Endothelial cell (in vitro differentiated cells): ENCODE results near the gene ATRIP. TPM values are rescaled to one million over a fixed set of nuclear protein-coding genes. Genes with fewer than 3 reads are reported as not detected.

ENCODE experiments used
- DNase-seq: peaks from one replicate; pipeline ENCODE4 v3.0.0; 2021; ENCODE audit warnings: low spot score
- H3K27ac Mint-ChIP-seq: one replicate; pipeline ENCODE4 v1.8.0; 2021; ENCODE audit warnings: mixed read lengths, inconsistent platforms; ENCODE audit not compliant: unreplicated experiment
- H3K27me3 Mint-ChIP-seq: one replicate; pipeline ENCODE4 v1.8.0; 2021; ENCODE audit warnings: mild to moderate bottlenecking, moderate library complexity, mixed read lengths, inconsistent platforms; ENCODE audit not compliant: unreplicated experiment
- H3K36me3 Mint-ChIP-seq: one replicate; pipeline ENCODE4 v1.8.0; 2021; ENCODE audit warnings: mild to moderate bottlenecking, low read depth, mixed read lengths, inconsistent platforms; ENCODE audit not compliant: unreplicated experiment
- H3K4me1 Mint-ChIP-seq: one replicate; pipeline ENCODE4 v1.8.0; 2021; ENCODE audit warnings: mild to moderate bottlenecking, mixed read lengths, inconsistent platforms; ENCODE audit not compliant: unreplicated experiment
- H3K4me3 Mint-ChIP-seq: one replicate; pipeline ENCODE4 v1.8.0; 2021; ENCODE audit warnings: mild to moderate bottlenecking, mixed read lengths, inconsistent platforms; ENCODE audit not compliant: unreplicated experiment
- H3K9me3 Mint-ChIP-seq: one replicate; pipeline ENCODE4 v1.8.0; 2021; ENCODE audit warnings: mixed read lengths, inconsistent platforms; ENCODE audit not compliant: unreplicated experiment
- total RNA-seq: library from RNA; stranded (reverse); fragmentation: NEBNext Ultra II Directional; extraction: Animal tissue kit (Norgen Biotek cat#: 25700); gene quantifications from one replicate; pipeline ENCODE4 v1.2.1, GENCODE V29; 2021; ENCODE audit not compliant: unreplicated experiment
- TF ChIP-seq, protein P1 (sequence below): fragments of 200-600 bp; sonication (generic); IDR thresholded peaks from one replicate; pipeline ENCODE4 v1.5.0; 2021; ENCODE audit warnings: antibody characterized with exemption; ENCODE audit not compliant: unreplicated experiment

ATRIP gene
- total RNA-seq, 1 donor from 2014 or later = 11.2 TPM

DNA sequence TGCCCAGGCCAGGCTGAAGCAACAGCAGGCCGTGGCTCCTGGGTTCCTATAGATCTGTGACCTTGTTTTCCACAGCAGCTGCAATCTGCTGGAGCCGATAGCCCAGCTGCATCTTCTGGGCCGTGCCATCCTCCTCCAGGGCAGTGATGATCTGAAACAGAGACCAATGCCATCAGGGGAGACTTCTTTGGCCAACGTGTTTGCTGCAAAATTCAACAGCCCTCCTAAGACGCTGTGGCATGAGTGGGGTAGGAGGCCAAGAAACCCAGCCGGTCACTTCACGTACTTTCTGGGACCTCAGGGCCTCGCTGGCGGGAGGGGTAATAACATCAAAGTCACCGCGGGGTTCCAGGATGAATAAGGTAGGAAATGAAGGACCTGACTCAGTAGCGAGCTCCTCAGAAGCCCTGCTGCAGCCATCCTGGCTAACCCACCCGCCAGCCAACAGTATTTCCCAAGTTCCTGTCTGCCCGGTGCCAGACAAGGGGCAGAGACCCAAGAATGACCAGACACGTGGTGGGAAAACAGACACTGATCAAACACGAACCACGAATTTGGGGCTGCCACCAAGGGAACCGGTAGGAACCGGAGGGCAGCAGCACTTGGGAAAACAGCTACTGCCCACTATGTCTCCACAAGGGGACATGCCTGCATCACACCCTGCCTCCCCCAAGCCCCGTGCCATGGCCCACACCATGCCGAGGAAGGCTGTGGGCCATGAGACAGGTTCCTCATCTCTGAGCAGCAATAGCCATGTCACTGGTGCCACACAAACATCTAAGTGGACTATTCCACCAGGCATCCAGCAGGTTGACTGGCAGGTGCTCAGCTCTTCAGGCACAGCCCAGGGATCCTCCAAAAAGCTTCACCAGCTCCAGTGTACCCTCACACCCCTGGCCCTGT lies 41.8 kb upstream of the ATRIP start:
- no peak overlapping the region for H3K27ac Mint-ChIP-seq
- peaks cover 4% of the 10 kb centered on the region for H3K27me3 Mint-ChIP-seq
- TF ChIP-seq, protein P1, sequence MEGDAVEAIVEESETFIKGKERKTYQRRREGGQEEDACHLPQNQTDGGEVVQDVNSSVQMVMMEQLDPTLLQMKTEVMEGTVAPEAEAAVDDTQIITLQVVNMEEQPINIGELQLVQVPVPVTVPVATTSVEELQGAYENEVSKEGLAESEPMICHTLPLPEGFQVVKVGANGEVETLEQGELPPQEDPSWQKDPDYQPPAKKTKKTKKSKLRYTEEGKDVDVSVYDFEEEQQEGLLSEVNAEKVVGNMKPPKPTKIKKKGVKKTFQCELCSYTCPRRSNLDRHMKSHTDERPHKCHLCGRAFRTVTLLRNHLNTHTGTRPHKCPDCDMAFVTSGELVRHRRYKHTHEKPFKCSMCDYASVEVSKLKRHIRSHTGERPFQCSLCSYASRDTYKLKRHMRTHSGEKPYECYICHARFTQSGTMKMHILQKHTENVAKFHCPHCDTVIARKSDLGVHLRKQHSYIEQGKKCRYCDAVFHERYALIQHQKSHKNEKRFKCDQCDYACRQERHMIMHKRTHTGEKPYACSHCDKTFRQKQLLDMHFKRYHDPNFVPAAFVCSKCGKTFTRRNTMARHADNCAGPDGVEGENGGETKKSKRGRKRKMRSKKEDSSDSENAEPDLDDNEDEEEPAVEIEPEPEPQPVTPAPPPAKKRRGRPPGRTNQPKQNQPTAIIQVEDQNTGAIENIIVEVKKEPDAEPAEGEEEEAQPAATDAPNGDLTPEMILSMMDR = no peak
- H3K4me3 Mint-ChIP-seq = no peak overlapping the region
- peaks cover 34% of the 10 kb centered on the region for H3K36me3 Mint-ChIP-seq
- DNase-seq = peak; percentile 1
- peaks cover 10% of the 10 kb centered on the region for H3K4me1 Mint-ChIP-seq
- H3K9me3 Mint-ChIP-seq = no peaks in the 10 kb centered on the region

DNA sequence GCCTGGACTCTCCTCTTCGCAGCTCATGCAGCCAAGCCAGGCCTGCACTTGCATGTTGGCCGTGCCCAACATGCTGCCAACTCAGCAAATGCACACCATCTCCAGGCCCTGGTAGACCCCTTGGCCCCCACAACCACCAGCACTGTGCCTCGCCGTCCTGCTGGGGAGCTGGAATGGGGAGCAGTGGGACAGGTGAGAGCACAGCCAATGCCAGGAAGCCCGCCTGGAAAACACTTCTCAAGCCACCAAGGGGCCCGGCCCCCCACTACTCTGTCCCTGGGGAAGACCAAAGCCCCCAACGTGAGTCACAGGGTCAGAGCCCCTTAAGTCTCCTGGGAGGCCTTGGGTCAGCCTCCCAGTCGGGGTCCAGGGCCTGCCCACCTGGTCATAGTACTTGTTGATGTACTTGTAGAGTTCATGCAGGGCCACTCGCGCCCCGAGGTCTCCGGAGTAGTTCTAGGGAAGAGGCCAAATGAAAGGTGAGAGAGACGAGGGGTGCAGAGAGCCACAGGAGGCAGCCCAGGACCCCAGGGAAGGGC lies 41.1 kb upstream of the ATRIP start:
- no peak overlapping the region for H3K4me3 Mint-ChIP-seq
- DNase-seq = no peak
- peaks cover 10% of the 10 kb centered on the region for H3K4me1 Mint-ChIP-seq
- H3K27ac Mint-ChIP-seq = no peak overlapping the region
- peaks cover 34% of the 10 kb centered on the region for H3K36me3 Mint-ChIP-seq
- TF ChIP-seq, protein P1 = no peak
- H3K9me3 Mint-ChIP-seq = no peaks in the 10 kb centered on the region
- H3K27me3 Mint-ChIP-seq = peaks cover 4% of the 10 kb centered on the region

DNA sequence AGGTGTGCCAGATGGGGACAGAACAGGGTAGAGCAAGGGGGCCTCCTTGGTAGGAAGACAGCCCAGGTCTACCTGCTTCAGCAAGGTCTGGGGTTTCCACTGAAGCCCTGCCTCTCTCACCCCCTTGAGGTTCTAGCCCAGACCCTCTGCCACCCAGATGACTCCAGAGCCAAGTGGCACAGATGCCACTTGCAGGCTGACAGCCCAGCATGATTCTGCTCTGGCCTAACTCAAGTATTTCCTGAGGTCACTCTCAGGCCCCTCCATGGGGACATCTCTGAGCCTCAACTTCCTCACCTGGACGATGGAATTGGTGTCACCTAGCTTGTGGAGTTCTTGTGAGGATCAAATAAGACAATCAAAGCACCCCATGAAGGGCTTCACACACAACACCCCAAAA lies 40.6 kb upstream of the ATRIP start:
- Mint-ChIP-seq H3K27ac (no peak overlapping the region), H3K36me3 (peaks cover 34% of the 10 kb centered on the region)

DNA sequence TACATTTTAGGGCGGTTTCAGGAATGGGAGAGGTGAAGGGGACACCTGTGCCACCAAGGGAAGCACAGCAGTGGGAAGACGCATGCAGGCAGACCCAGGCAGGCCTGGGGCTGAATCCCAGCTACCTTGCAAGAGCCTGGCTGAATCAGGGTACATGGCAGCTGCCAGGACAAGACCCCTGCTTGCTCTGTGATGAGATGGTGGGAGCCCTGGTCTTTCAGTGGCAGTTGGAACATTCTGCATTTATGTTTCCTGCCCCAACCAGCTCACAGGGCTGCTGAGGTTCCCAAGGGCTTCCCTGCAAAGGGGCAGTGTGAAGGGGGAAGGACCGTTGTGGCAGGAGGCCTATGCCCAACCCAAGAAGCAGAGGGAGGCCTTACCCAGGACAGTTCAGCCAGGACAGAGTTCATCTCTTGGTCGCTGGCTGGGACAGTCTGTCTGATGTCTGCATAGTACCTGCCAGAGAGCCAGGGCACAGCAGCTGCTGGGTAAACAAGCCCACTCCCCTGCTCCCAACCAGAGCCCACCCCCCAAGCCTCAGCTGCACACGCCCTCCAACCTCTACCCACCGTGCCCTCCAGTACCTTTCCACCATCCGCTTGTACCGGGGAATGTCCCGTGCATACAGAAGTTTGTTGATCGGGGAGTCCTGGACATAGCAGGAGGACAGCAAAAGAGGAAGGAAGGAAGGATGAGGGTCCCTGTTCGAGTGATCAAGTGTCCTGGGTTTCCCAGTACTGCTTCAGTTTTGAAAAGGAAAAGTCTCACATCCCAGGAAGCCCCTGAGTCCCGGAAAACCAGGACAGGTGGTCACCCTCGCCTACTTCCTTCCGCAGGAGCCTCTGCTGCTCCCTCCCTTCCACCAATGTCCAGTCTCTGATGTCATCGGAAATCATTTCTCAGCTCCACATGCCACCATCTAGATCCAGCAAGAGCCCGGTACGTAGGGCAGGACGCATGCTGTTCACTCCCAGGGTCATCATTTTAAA lies 39.8 kb upstream of the ATRIP start:
- Mint-ChIP-seq H3K27me3 (peaks cover 2% of the 10 kb centered on the region), H3K27ac (peak overlapping the region; percentile 48), H3K4me3 (no peak overlapping the region), H3K9me3 (no peaks in the 10 kb centered on the region), H3K36me3 (peaks cover 36% of the 10 kb centered on the region), H3K4me1 (peaks cover 10% of the 10 kb centered on the region)
- peak; percentile 3 for DNase-seq
- TF ChIP-seq, protein P1 = no peak

More for the DNA sequence above, 40.6 kb upstream of the ATRIP start:
- TF ChIP-seq, protein P1 = no peak
- peaks cover 10% of the 10 kb centered on the region for H3K4me1 Mint-ChIP-seq
- DNase-seq = peak; percentile 1
- no peak overlapping the region for H3K4me3 Mint-ChIP-seq
- H3K9me3 Mint-ChIP-seq = no peaks in the 10 kb centered on the region
- H3K27me3 Mint-ChIP-seq = peaks cover 3% of the 10 kb centered on the region
